ENCODE data around the gene GATA1.

- TF ChIP-seq POLR2AphosphoS5 (IDR thresholded peaks at IDR 0.05; ENCODE audit: low read depth, low read length) (no peak), POLR2A (IDR thresholded peaks at IDR 0.05; ENCODE audit: low read depth, low read length) (no peak), TAF1 (IDR thresholded peaks at IDR 0.05; ENCODE audit: low read depth, low read length) (no peak), SPI1 (IDR thresholded peaks at IDR 0.05; ENCODE audit: low read depth, low read length) (no peak), PAX5 (IDR thresholded peaks at IDR 0.05; ENCODE audit: insufficient read depth, low read length, severe bottlenecking) (no peak), POU2F2 (IDR thresholded peaks at IDR 0.05; ENCODE audit: low read depth, low read length) (no peak)
These were observed 11.9 kb downstream of the GATA1 start for GRCh38 chrX:48798318-48798717.

All from GM12891 (cell line).